Heart left ventricle (tissue), 16 donors: ENCODE measurements around the gene PSMB10. TPM values are rescaled to one million over a fixed set of nuclear protein-coding genes. Genes with fewer than 3 reads are reported as not detected.

ENCODE experiments used
- ATAC-seq, 4 donors: fragments of 200-7000 bp; cut with Tn5 transposase; one replicate each; pipeline ENCODE4 v1.9.1; 2020 to 2022; ENCODE audit warnings: moderate library complexity in 4 of 4, mild to moderate bottlenecking in 3 of 4, moderate number of reproducible peaks in 1 of 4
- DNase-seq, 5 donors: peaks; one replicate each; pipeline ENCODE4 v3.0.0-alpha.2; 2020
- H3K27ac ChIP-seq, 12 donors: fragments of 200-600 bp; sonication (generic) in 4 of 12; one replicate each; pipeline versions ENCODE4 v1.5.0 to v1.8.0; 2016 to 2022; ENCODE audit warnings: mild to moderate bottlenecking in 2 of 12
- H3K27me3 ChIP-seq, 9 donors: fragments of 200-600 bp; sonication (generic) in 2 of 9; one replicate each; pipeline versions ENCODE4 v1.5.1 to v1.8.0; 2016 to 2022; ENCODE audit warnings: mild to moderate bottlenecking in 3 of 9
- H3K36me3 ChIP-seq, 9 donors: fragments of 200-600 bp; sonication (generic) in 2 of 9; one replicate each; pipeline versions ENCODE4 v1.5.0 to v1.8.0; 2018 to 2022; ENCODE audit warnings: mild to moderate bottlenecking in 2 of 9
- H3K4me1 ChIP-seq, 12 donors: fragments of 200-600 bp; sonication (generic) in 4 of 12; one replicate each; pipeline versions ENCODE4 v1.5.0 to v1.8.0; 2016 to 2022; ENCODE audit warnings: mild to moderate bottlenecking in 3 of 12
- H3K4me3 ChIP-seq, 12 donors: fragments of 200-600 bp; sonication (generic) in 4 of 12; one replicate each; pipeline versions ENCODE4 v1.5.0 to v1.8.0; 2017 to 2022; ENCODE audit warnings: mild to moderate bottlenecking in 9 of 12, moderate library complexity in 4 of 12
- H3K9me3 ChIP-seq, 12 donors: fragments of 200-600 bp; sonication (generic) in 4 of 12; one replicate each; pipeline versions ENCODE4 v1.5.0 to v1.8.0; 2016 to 2022; ENCODE audit warnings: mild to moderate bottlenecking in 1 of 12
- POLR2A ChIP-seq, 2 donors: fragments of 450-650 bp; IDR thresholded peaks; one replicate each; pipeline ENCODE4 v1.6.1; 2017; ENCODE audit warnings: antibody characterized with exemption in 2 of 2, mild to moderate bottlenecking in 2 of 2, moderate library complexity in 2 of 2
- WGBS, 4 donors: extraction: QIAGEN DNeasy Blood & Tissue Kit in 2 of 4; methylation state at CpG; one replicate each; pipeline versions ENCODE4 v1.1.5 to v1.1.7; 2013 to 2018; 5-methylcytosine and 5-hydroxymethylcytosine counted together
- intact Hi-C, 10 donors: fragments of 100-400 bp; cut with DNase I; formaldehyde crosslinking; loops; one replicate each; pipeline versions ENCODE4 v1.11.1 to v1.14.2; 2022
- polyA plus RNA-seq, 2 donors: library from polyadenylated mRNA; stranded (reverse); fragments of 200-250 nt; gene quantifications; one replicate each; pipeline ENCODE4 v1.2.3, GENCODE V29; 2013
- total RNA-seq, 9 donors: library from RNA; depleted of rRNA in 2 of 9; stranded (reverse); fragments of >200 nt in 2 of 9; fragmentation: NEBNext Ultra II Directional in 3 of 9; extraction: Animal tissue kit (Norgen Biotek cat#: 25700) in 3 of 9; gene quantifications; one replicate each; pipeline versions ENCODE4 v1.1.0 to v1.2.4, GENCODE V29; 2016 to 2023
- TF ChIP-seq, protein P1 (sequence below), 12 donors: fragments of 200-600 bp; sonication (generic) in 4 of 12; IDR thresholded peaks; one replicate each; pipeline versions ENCODE4 v1.5.0 to v1.8.0; 2018 to 2022; ENCODE audit warnings: antibody characterized with exemption in 12 of 12, mild to moderate bottlenecking in 5 of 12
- donor health status: ischemic (EF 13 %, LVEDD 7.1; RV severe dilation, severe dysfunction).
- donor health status: healthy with polysubstance abuse.
- donor health status: DM: no; HTN: yes; CAD: no.
- donor health status: DM: no; HTN: no; CAD: no.
- donor health status: ischemic (EF 25% LVEDD 6.9; RV normal size, moderate dysfunction).
- donor health status: ischemic (EF 25% LVEDD 5.7; RV mildly dilated, moderate dysfunction).
- donor health status: healthy.
- donor health status: DM: yes; HTN: yes; CAD: no.
- donor health status: ischemic (EF 35%, LVEDD 5.7; RV mildly dilated, moderate dysfunction).
- donor health status: nonischemic (EF 11% LVEDD 7.7; RV severe dilation, severe dysfunction).
- donor health status: DM: yes; HTN: yes; CAD: no.
- donor health status: PGD.
- donor health status: ischemic (EF 29% LVEDD 5.4; RV normal size, mild dysfunction).
- donor health status: nonischemic (EF 23%, LVEDD 6.1; RV moderate dilation, normal function).

The PSMB10 gene
- total and polyA plus RNA-seq, 11 donors = 39.4 to 182 (median 60.5) TPM

DNA sequence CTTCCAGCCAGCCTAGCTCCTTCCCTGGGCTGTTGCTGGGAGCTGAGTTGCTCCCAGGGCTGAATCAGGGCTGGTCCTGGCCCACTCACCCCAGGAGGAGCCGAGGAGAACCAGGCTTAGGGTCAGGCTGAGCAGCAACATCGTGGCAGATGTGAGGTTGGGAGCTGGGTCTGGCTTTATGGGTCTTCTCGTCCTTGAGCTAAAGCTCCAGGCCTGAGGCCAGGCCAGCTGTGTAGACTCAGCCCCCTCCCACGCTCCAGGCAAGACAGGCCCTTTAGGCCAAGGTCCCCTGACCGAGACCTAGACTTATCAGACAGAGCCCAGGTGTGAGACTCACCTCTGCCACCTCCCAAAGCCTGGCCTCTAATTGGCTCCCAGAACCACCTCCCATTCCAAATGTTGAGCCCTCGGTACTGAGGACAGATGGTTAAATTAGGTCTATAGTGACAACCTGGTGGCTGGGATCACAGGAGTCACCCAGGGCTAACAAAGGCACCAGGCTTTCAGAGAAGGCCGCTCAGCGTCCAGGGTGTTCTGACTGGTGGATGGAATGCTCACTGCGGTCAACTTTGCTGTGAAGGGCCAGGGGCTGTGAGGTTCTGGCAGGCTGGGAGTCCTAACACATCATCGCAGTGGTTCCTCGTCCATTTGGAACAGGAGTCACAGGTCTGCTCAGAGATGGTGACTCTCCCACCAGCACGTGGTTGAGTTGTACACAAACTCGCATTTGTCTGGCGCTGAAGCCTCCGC, 4.8 kb downstream of the PSMB10 start, which contains the start of gene CTRL:
TSS of gene CTRL (minus strand) at position 151 of the 750 bp plus-strand sequence. CDS start at position 141, 10 bp downstream.
- Histone ChIP-seq H3K4me3 (no peak within 1 kb of the TSS), H3K36me3 (peaks cover 0 to 70% (median 39%) of the 10 kb centered on the region in 9 donors), H3K4me1 (peaks cover 0 to 28% (median 16%) of the 10 kb centered on the region in 12 donors), H3K27me3 (no peaks in the 10 kb centered on the region), H3K9me3 (no peaks in the 10 kb centered on the region), H3K27ac (no peak within 1 kb of the TSS)
- 84 to 89% (median 88%) methylated on average over 12 to 15 of the region's 15 CpGs for WGBS, 4 donors
- intact Hi-C loops = loop anchor here in 4 of 10 donors (5.0 to 10.0 kb wide), 3 partner anchors 103 to 407 kb away; partner anchors contain the start of gene RIPOR1 (in 2 of the 4)
- no peak for ATAC-seq
- DNase-seq = no peak
- TF ChIP-seq, protein P1, sequence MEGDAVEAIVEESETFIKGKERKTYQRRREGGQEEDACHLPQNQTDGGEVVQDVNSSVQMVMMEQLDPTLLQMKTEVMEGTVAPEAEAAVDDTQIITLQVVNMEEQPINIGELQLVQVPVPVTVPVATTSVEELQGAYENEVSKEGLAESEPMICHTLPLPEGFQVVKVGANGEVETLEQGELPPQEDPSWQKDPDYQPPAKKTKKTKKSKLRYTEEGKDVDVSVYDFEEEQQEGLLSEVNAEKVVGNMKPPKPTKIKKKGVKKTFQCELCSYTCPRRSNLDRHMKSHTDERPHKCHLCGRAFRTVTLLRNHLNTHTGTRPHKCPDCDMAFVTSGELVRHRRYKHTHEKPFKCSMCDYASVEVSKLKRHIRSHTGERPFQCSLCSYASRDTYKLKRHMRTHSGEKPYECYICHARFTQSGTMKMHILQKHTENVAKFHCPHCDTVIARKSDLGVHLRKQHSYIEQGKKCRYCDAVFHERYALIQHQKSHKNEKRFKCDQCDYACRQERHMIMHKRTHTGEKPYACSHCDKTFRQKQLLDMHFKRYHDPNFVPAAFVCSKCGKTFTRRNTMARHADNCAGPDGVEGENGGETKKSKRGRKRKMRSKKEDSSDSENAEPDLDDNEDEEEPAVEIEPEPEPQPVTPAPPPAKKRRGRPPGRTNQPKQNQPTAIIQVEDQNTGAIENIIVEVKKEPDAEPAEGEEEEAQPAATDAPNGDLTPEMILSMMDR (IDR thresholded peaks at IDR 0.05) = no peak
- TF ChIP-seq POLR2A (IDR thresholded peaks at IDR 0.05) = no peak

DNA sequence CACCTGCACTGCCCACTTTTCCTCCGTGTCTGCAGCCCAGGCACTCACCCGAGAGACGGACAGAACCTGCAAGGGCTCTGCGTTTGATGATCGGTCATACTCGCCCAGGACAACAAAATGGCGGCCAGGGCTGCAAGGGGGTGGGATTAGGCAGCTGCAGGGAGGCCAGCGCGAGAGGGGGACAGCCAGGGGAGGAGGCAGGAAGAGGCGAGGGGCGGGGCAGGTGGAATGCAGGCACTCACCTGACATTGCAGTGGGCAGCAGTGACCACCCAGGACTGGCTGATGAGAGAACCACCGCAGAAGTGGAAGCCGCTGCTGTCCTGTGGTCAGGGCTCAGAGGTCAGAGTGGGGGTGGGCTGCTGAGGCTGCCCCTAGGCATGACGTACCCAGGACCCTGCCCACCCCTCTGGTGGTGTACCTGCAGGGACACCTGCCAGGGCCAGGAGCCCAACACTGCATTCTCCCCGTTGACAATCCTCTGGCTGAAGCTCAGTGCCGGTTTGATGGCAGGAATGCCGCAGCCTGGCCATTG, 5.9 kb downstream of the PSMB10 start:
- no peaks in the 10 kb centered on the region for H3K9me3 ChIP-seq
- 95 to 98% (median 96%) methylated on average over 15 to 17 of the region's 17 CpGs for WGBS, 4 donors
- H3K27me3 ChIP-seq = no peaks in the 10 kb centered on the region
- TF ChIP-seq POLR2A (IDR thresholded peaks at IDR 0.05) = no peak
- TF ChIP-seq, protein P1 (IDR thresholded peaks at IDR 0.05) = no peak
- DNase-seq (no peak), ATAC-seq (no peak)
- H3K27ac ChIP-seq = no peak overlapping the region
- peaks cover 0 to 70% (median 39%) of the 10 kb centered on the region in 9 donors for H3K36me3 ChIP-seq
- peaks cover 0 to 38% (median 23%) of the 10 kb centered on the region in 12 donors for H3K4me1 ChIP-seq
- H3K4me3 ChIP-seq = no peak overlapping the region
- intact Hi-C loops = loop anchor here in 4 of 10 donors (5.0 to 10.0 kb wide), 3 partner anchors 104 to 406 kb away; partner anchors contain the start of gene RIPOR1 (in 2 of the 4)

DNA sequence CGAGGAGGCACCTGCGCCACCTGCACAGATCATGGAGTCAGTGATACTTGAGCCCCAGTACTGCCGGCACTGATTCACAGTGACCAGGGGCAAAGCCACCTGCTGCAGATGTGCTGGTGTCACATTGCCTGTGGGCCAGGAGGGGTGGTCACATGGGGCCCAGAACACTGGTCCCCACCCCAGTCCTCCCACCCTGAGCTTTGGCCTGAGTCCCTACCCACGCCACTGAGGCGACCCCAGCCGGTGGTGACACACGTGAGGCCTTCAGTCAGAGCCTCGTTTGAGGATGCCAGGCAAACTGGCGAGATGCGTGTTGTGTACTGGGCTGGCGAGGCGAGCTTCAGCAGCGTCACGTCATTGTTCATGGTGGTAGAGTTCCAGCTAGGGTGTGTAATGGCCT, 6.5 kb downstream of the PSMB10 start:
- H3K4me3 ChIP-seq = no peak overlapping the region
- H3K9me3 ChIP-seq = no peaks in the 10 kb centered on the region
- intact Hi-C loops = loop anchor here in 4 of 10 donors (5.0 to 10.0 kb wide), 3 partner anchors 105 to 405 kb away; partner anchors contain the start of gene RIPOR1 (in 2 of the 4)
- peaks cover 0 to 40% (median 25%) of the 10 kb centered on the region in 12 donors for H3K4me1 ChIP-seq
- H3K27me3 ChIP-seq = no peaks in the 10 kb centered on the region
- no peak overlapping the region for H3K27ac ChIP-seq
- 93 to 98% (median 95%) methylated on average over 7 to 14 of the region's 14 CpGs for WGBS, 4 donors
- DNase-seq (no peak), ATAC-seq (no peak)
- peaks cover 0 to 68% (median 39%) of the 10 kb centered on the region in 9 donors for H3K36me3 ChIP-seq
- TF ChIP-seq, protein P1 (IDR thresholded peaks at IDR 0.05) = no peak
- no peak for TF ChIP-seq POLR2A (IDR thresholded peaks at IDR 0.05)
